GM12875 (cell line): ENCODE measurements around the gene PYY.
"Not testable (repeated sequence)": the region's sequence is repeated elsewhere in the genome, so short reads cannot be mapped to it uniquely, and the experiment has no call there.

Experiments used
- H3K4me3 ChIP-seq: one replicate; pipeline ENCODE4 v1.5.1; 2011; ENCODE audit warnings: low read depth, low read length, control low read depth
- TF ChIP-seq, protein P1 (sequence below): IDR thresholded peaks from 2 replicates; pipeline ENCODE4 v1.5.1; 2011; ENCODE audit warnings: low read depth, mild to moderate bottlenecking, control low read depth, inconsistent platforms, low read length, moderate library complexity, borderline replicate concordance; ENCODE audit not compliant: insufficient read depth

The PYY gene

GRCh38 chr17:43998552-43998951 lies 44.8 kb upstream of the PYY start:
- TF ChIP-seq, protein P1, sequence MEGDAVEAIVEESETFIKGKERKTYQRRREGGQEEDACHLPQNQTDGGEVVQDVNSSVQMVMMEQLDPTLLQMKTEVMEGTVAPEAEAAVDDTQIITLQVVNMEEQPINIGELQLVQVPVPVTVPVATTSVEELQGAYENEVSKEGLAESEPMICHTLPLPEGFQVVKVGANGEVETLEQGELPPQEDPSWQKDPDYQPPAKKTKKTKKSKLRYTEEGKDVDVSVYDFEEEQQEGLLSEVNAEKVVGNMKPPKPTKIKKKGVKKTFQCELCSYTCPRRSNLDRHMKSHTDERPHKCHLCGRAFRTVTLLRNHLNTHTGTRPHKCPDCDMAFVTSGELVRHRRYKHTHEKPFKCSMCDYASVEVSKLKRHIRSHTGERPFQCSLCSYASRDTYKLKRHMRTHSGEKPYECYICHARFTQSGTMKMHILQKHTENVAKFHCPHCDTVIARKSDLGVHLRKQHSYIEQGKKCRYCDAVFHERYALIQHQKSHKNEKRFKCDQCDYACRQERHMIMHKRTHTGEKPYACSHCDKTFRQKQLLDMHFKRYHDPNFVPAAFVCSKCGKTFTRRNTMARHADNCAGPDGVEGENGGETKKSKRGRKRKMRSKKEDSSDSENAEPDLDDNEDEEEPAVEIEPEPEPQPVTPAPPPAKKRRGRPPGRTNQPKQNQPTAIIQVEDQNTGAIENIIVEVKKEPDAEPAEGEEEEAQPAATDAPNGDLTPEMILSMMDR = no peak
- no peak overlapping the region for H3K4me3 ChIP-seq

- H3K4me3 ChIP-seq = not testable (repeated sequence)
Observed at GRCh38 chr17:43997180-43997579, 43.4 kb upstream of the PYY start.

GRCh38 chr17:43995150-43995471 lies 41.4 kb upstream of the PYY start:
- TF ChIP-seq, protein P1 = no peak
- H3K4me3 ChIP-seq = no peak overlapping the region

GRCh38 chr17:43994272-43995149 lies 40.8 kb upstream of the PYY start:
- H3K4me3 ChIP-seq = no peak overlapping the region

GRCh38 chr17:43992641-43993040 lies 38.9 kb upstream of the PYY start:
- no peak overlapping the region for H3K4me3 ChIP-seq
- TF ChIP-seq, protein P1 = no peak

More at GRCh38 chr17:43994272-43995149, 40.8 kb upstream of the PYY start:
- TF ChIP-seq, protein P1 = peak; percentile 83

- TF ChIP-seq, protein P1 = no peak
- no peak overlapping the region for H3K4me3 ChIP-seq
Observed at GRCh38 chr17:43988301-43988700, 34.6 kb upstream of the PYY start.

- H3K4me3 ChIP-seq = no peak overlapping the region
- TF ChIP-seq, protein P1 = no peak
Observed at GRCh38 chr17:43987131-43988021, 33.6 kb upstream of the PYY start.
